Measurements from ENCODE around the gene KLHL12. TPM values are rescaled to one million over a fixed set of nuclear protein-coding genes. Genes with fewer than 3 reads are reported as not detected.

Gene KLHL12
- total RNA-seq, 1 experiment from 2014 or later: 35.4 TPM

DNA sequence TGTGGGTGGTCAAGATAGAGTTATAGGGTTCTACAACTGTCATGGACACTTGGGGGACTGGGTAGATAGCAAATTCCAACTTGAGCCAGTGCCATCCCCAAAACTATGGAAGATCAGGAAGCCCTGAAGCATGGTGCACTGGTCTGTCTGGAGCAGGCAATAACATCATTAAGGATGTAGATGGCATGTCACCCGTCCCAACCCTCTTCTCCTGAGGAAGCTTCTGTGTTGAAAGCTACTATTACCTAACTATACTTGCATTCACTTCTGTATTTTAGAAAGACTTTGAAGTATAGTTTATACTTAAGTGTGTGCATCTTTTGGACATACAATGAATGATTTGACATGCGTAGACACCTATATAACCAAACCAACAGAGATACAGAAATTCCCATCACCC lies 71.0 kb downstream of the KLHL12 start:
- intact Hi-C loops (cut with micrococcal nuclease; ENCODE audit: unreplicated experiment): no loop called here
- Mint-ChIP-seq H3K4me1 (ENCODE audit: low read depth, unreplicated experiment) (no peaks in the 10 kb centered on the region), H3K27ac (ENCODE audit: unreplicated experiment) (no peak overlapping the region), H3K36me3 (ENCODE audit: insufficient read depth, unreplicated experiment) (peaks cover 12% of the 10 kb centered on the region), H3K4me3 (ENCODE audit: low read depth, unreplicated experiment) (no peak overlapping the region), H3K27me3 (ENCODE audit: unreplicated experiment) (no peaks in the 10 kb centered on the region), H3K9me3 (ENCODE audit: low read depth, unreplicated experiment) (no peaks in the 10 kb centered on the region)
- no peak for DNase-seq
- TF ChIP-seq, protein P1, sequence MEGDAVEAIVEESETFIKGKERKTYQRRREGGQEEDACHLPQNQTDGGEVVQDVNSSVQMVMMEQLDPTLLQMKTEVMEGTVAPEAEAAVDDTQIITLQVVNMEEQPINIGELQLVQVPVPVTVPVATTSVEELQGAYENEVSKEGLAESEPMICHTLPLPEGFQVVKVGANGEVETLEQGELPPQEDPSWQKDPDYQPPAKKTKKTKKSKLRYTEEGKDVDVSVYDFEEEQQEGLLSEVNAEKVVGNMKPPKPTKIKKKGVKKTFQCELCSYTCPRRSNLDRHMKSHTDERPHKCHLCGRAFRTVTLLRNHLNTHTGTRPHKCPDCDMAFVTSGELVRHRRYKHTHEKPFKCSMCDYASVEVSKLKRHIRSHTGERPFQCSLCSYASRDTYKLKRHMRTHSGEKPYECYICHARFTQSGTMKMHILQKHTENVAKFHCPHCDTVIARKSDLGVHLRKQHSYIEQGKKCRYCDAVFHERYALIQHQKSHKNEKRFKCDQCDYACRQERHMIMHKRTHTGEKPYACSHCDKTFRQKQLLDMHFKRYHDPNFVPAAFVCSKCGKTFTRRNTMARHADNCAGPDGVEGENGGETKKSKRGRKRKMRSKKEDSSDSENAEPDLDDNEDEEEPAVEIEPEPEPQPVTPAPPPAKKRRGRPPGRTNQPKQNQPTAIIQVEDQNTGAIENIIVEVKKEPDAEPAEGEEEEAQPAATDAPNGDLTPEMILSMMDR (IDR thresholded peaks at IDR 0.05; ENCODE audit: unreplicated experiment): no peak
- CTCF ChIA-PET: no interaction called here
- no TSS peak for BruUV-seq (replicated peaks)

DNA sequence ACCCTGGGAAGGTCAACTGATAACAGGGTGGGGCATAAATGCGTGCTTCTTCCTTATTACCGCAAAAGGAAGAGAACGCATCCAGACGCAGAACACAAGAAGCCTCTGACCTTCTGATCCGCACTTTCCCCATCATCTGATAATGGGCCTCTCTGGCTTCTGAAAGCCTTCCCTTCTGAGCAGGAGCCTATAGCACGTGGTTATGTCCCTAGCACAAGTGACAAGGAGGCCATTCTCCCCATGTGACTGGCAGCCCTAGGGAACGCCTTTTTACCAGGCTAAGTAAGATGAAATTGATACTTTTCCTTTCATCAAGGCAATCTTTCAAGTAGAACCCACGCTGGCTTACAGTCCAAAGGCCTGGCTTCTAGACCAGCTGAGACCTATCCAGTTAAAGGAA lies 72.2 kb downstream of the KLHL12 start:
- H3K4me3 Mint-ChIP-seq (ENCODE audit: low read depth, unreplicated experiment): no peak overlapping the region
- no peak overlapping the region for H3K27ac Mint-ChIP-seq (ENCODE audit: unreplicated experiment)
- no peaks in the 10 kb centered on the region for H3K9me3 Mint-ChIP-seq (ENCODE audit: low read depth, unreplicated experiment)
- intact Hi-C loops (cut with micrococcal nuclease; ENCODE audit: unreplicated experiment): no loop called here
- no peaks in the 10 kb centered on the region for H3K4me1 Mint-ChIP-seq (ENCODE audit: low read depth, unreplicated experiment)
- CTCF ChIA-PET: interaction anchor here (1.0 to 1.4 kb wide), 3 partner anchors 15 to 52 kb away, joined by 3 to 4 read pairs (median 3); no protein-coding TSS in a partner anchor
- BruUV-seq (replicated peaks): no TSS peak
- DNase-seq: no peak
- TF ChIP-seq, protein P1 (IDR thresholded peaks at IDR 0.05; ENCODE audit: unreplicated experiment): no peak
- H3K27me3 Mint-ChIP-seq (ENCODE audit: unreplicated experiment): no peaks in the 10 kb centered on the region
- H3K36me3 Mint-ChIP-seq (ENCODE audit: insufficient read depth, unreplicated experiment): peaks cover 4% of the 10 kb centered on the region

DNA sequence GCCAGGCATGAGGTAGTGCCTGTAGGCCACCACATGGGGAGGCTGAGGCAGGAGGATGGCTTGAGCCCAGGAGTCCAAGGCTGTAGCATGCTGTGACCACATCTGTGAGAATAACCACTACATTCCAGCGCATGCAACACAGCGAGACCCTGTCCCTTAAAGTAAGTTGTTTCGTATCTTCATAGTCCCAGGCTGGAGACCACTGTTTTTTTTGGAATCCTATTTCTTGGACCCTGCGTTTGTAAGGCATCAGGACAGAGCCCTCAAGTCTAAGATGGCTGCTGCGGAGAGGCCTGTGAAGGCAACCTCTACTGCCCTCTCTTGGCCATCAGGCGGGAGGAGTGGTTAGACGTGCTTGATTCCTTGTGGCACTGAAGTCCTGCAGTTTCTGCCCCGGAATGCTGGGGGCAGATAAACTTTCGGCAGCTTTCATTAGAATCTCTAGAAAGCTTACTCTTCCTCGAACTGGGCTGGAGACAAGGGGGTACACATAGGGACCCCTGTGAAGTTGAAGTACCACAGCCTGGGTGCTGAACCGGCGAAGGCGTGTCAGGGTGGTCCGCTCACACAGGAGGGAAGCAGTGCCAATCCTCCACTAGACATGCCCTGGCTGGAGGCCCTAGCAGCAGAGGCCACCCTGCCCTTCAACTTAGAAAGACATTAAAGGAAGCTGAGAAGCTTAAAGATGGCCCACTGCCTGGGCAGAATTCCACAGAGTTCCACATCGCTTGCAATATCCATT lies 74.7 kb downstream of the KLHL12 start:
- intact Hi-C loops (cut with micrococcal nuclease; ENCODE audit: unreplicated experiment): loop anchor here (2.0 kb wide), 1 partner anchor 102 kb away; no protein-coding TSS in a partner anchor
- H3K27ac Mint-ChIP-seq (ENCODE audit: unreplicated experiment): no peak overlapping the region
- H3K9me3 Mint-ChIP-seq (ENCODE audit: low read depth, unreplicated experiment): no peaks in the 10 kb centered on the region
- peak; percentile 62 for DNase-seq
- H3K36me3 Mint-ChIP-seq (ENCODE audit: insufficient read depth, unreplicated experiment): peaks cover 4% of the 10 kb centered on the region
- no TSS peak for BruUV-seq (replicated peaks)
- CTCF ChIA-PET: interaction anchor here (1.0 kb wide), 1 partner anchor 101 kb away, joined by 3 read pairs; no protein-coding TSS in a partner anchor
- TF ChIP-seq, protein P1 (IDR thresholded peaks at IDR 0.05; ENCODE audit: unreplicated experiment): peak; percentile 64
- no peaks in the 10 kb centered on the region for H3K4me1 Mint-ChIP-seq (ENCODE audit: low read depth, unreplicated experiment)
- no peak overlapping the region for H3K4me3 Mint-ChIP-seq (ENCODE audit: low read depth, unreplicated experiment)
- no peaks in the 10 kb centered on the region for H3K27me3 Mint-ChIP-seq (ENCODE audit: unreplicated experiment)

DNA sequence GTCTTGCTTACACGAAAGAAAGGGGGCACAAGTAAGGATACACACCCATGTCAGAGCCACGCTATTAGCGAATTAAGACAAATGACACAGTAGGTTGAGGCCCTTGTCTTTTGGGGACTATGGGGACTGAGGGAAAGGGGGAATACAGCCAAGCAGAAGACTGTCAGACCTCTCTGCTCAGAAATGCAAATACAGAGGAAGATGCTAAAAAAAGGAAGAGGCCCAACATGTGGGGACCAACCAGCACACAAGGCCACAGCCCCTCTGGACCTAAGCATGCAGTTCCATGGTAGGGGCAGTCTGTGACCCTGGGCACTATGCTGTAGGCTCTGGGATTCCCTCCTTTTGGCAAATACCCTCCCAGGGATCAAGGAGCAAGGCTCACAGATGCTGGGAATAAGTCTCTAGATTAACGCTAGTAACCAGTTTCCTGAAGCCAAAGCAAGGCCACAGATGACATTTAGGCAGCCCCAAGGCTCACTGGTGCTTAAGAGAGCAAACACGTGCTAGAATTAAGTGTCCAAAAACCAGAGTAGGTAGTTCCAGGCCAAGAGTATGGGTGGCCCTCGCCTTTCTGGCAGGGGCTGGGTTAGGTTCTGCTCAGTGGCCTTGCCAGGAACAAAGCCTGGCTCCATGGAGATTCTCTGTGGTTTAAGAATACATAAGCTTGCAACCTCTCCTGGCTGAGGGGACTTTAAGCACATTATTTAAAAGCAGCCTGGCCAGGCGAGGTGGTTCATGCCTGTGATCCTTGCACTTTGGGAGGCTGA lies 76.3 kb downstream of the KLHL12 start:
- intact Hi-C loops (cut with micrococcal nuclease; ENCODE audit: unreplicated experiment): no loop called here
- TF ChIP-seq, protein P1 (IDR thresholded peaks at IDR 0.05; ENCODE audit: unreplicated experiment): no peak
- H3K4me3 Mint-ChIP-seq (ENCODE audit: low read depth, unreplicated experiment): no peak overlapping the region
- CTCF ChIA-PET: no interaction called here
- H3K36me3 Mint-ChIP-seq (ENCODE audit: insufficient read depth, unreplicated experiment): peaks cover 4% of the 10 kb centered on the region
- no peaks in the 10 kb centered on the region for H3K9me3 Mint-ChIP-seq (ENCODE audit: low read depth, unreplicated experiment)
- no TSS peak for BruUV-seq (replicated peaks)
- no peak for DNase-seq
- no peaks in the 10 kb centered on the region for H3K4me1 Mint-ChIP-seq (ENCODE audit: low read depth, unreplicated experiment)
- no peak overlapping the region for H3K27ac Mint-ChIP-seq (ENCODE audit: unreplicated experiment)
- peaks cover 5% of the 10 kb centered on the region for H3K27me3 Mint-ChIP-seq (ENCODE audit: unreplicated experiment)

Measured in Calu3 (cell line).